Hepatocyte (in vitro differentiated cells): ENCODE measurements around the gene ZEB2.

ENCODE experiments used
- EZH2 ChIP-seq: fragments of 200-600 bp; sonication (generic); IDR thresholded peaks from 2 replicates; pipeline ENCODE4 v1.6.1; 2016; ENCODE audit warnings: antibody characterized with exemption, mild to moderate bottlenecking, borderline replicate concordance
- TF ChIP-seq, protein P1 (sequence below): fragments of 200-600 bp; sonication (generic); IDR thresholded peaks from 2 replicates; pipeline ENCODE4 v1.5.1; 2016; ENCODE audit warnings: antibody characterized with exemption, mild to moderate bottlenecking; ENCODE audit not compliant: poor library complexity

DNA sequence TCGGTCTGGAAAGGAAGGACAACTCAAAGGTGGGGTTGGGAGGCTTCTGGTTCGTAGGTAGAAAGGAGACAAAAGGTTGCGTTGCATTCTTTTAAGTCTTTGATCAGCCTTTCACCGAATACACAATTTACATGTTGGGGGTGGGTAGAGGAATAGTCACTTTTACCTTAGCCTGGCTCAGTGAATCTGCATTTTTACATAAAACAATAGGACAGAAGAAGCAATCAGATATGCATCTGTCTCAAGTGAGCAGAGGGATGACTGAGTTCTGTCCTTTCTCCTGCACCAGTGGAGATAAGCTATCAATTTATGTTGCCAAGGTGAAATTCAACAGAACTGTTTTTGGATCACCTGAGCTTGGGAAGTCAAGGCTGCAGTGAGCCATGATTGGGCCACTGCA is 173.7 kb downstream of the ZEB2 start:
- TF ChIP-seq, protein P1, sequence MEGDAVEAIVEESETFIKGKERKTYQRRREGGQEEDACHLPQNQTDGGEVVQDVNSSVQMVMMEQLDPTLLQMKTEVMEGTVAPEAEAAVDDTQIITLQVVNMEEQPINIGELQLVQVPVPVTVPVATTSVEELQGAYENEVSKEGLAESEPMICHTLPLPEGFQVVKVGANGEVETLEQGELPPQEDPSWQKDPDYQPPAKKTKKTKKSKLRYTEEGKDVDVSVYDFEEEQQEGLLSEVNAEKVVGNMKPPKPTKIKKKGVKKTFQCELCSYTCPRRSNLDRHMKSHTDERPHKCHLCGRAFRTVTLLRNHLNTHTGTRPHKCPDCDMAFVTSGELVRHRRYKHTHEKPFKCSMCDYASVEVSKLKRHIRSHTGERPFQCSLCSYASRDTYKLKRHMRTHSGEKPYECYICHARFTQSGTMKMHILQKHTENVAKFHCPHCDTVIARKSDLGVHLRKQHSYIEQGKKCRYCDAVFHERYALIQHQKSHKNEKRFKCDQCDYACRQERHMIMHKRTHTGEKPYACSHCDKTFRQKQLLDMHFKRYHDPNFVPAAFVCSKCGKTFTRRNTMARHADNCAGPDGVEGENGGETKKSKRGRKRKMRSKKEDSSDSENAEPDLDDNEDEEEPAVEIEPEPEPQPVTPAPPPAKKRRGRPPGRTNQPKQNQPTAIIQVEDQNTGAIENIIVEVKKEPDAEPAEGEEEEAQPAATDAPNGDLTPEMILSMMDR = no peak
- TF ChIP-seq EZH2 = no peak
